GM19463 (cell line): ENCODE results near the gene BNIP3.
"Not testable (repeated sequence)": the region's sequence is repeated elsewhere in the genome, so short reads cannot be mapped to it uniquely, and the experiment has no call there.

Source experiments
- ATAC-seq: cut with Tn5 transposase; IDR thresholded peaks from one replicate; pipeline ENCODE4 v1.9.1; 2021; ENCODE audit warnings: mild to moderate bottlenecking, moderate library complexity; ENCODE audit not compliant: unreplicated experiment

BNIP3 gene

GRCh38 chr10:131954356-131954965 is 27.3 kb downstream of the BNIP3 start:
- ATAC-seq, result no peak

- ATAC-seq, result not testable (repeated sequence)
These were observed 31.8 kb downstream of the BNIP3 start for GRCh38 chr10:131949908-131950307.

- no peak for ATAC-seq
These were observed 32.5 kb downstream of the BNIP3 start for GRCh38 chr10:131949041-131949862.

- no peak for ATAC-seq
These were observed 33.2 kb downstream of the BNIP3 start for GRCh38 chr10:131948501-131948900.

GRCh38 chr10:131947631-131948347 is 33.9 kb downstream of the BNIP3 start:
- ATAC-seq, result no peak

GRCh38 chr10:131946880-131947279 is 34.8 kb downstream of the BNIP3 start:
- ATAC-seq, result no peak

GRCh38 chr10:131946321-131946751 is 35.4 kb downstream of the BNIP3 start:
- ATAC-seq, result no peak

GRCh38 chr10:131944976-131945695 is 36.6 kb downstream of the BNIP3 start:
- ATAC-seq, result no peak

GRCh38 chr10:131944412-131944811 is 37.3 kb downstream of the BNIP3 start:
- ATAC-seq, result no peak

- ATAC-seq, result no peak
These were observed 38.5 kb downstream of the BNIP3 start for GRCh38 chr10:131943021-131943814.

GRCh38 chr10:131942455-131942854 is 39.3 kb downstream of the BNIP3 start:
- ATAC-seq, result no peak

GRCh38 chr10:131938681-131939080 is 43.0 kb downstream of the BNIP3 start:
- no peak for ATAC-seq

- no peak for ATAC-seq
These were observed 43.9 kb downstream of the BNIP3 start for GRCh38 chr10:131937836-131938235.

GRCh38 chr10:131936736-131937135 is 45.0 kb downstream of the BNIP3 start:
- ATAC-seq, result no peak

GRCh38 chr10:131936294-131936693 is 45.4 kb downstream of the BNIP3 start:
- ATAC-seq, result no peak

- no peak for ATAC-seq
These were observed 46.5 kb downstream of the BNIP3 start for GRCh38 chr10:131935260-131935659.

GRCh38 chr10:131934769-131935168 is 47.0 kb downstream of the BNIP3 start:
- no peak for ATAC-seq

- no peak for ATAC-seq
These were observed 48.0 kb downstream of the BNIP3 start for GRCh38 chr10:131933696-131934086.

GRCh38 chr10:131933016-131933695 is 48.6 kb downstream of the BNIP3 start:
- no peak for ATAC-seq

- ATAC-seq, result no peak
These were observed 49.7 kb downstream of the BNIP3 start for GRCh38 chr10:131931981-131932380.
